ENCODE measurements around the gene RBM26. TPM values are rescaled to one million over a fixed set of nuclear protein-coding genes. Genes with fewer than 3 reads are reported as not detected.

RBM26 gene
- total RNA-seq, 1 donor from 2014 or later, result 25.2 TPM

Other genes with a start within 250 kb of the RBM26 start
- gene NDFIP2, start 74.9 kb upstream of the RBM26 start, total RNA-seq, result 20.1 and 30.3 TPM in 2 replicates